ENCODE results near the gene RAB7B. TPM values are rescaled to one million over a fixed set of nuclear protein-coding genes. Genes with fewer than 3 reads are reported as not detected.

RAB7B gene
- total and polyA plus RNA-seq, 9 of the 15 experiments (the other 6 are each of a cell fraction or from before 2014, with no cell fraction given) = 0.03 to 0.29 (median 0.07) TPM; not detected in 4

DNA sequence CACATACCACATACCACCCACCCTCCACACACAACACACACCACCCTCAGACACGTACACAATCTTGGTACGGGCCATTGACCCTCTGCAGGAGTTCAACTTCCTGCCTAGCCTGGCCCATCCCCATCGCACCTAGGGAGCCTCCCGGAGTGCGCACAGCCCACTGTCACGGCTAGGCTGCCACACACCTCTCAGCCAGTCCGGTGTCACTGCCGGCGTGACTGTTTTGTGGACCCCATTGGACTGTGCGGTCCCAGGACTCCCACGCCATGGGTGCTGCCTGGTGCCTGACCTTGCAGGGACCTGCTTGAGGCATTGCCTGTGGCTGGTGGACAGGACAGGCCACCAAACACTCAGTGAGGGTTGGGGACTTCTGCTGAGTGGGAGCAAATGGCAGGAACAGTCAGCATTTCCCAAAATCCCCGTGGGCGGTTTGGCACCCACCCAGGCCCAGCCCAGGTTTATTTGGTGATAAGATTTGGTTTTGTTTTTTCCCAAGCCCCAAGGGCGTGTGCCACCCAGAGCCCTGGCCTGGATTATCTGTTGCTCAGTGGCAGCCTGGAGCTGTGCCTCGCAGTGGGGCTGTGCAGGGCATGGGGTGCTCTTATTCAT, 27.7 kb downstream of the RAB7B start:
- H3K27me3 ChIP-seq (ENCODE audit: control insufficient read depth in 2 of 2, insufficient read depth in 2 of 2, low read length in 2 of 2) = peaks cover 18 to 41% of the 10 kb centered on the region in 2 experiments
- H3K79me2 ChIP-seq (ENCODE audit: control insufficient read depth, insufficient read depth, low read length) = no peaks in the 10 kb centered on the region
- TF ChIP-seq ZNF311 (CRISPR knock-in tag; IDR thresholded peaks at IDR 0.05) = no peak
- TF ChIP-seq SIN3B (IDR thresholded peaks at IDR 0.05; ENCODE audit: low read depth) = no peak
- TF ChIP-seq FOXP1 (CRISPR knock-in tag; IDR thresholded peaks at IDR 0.05) = no peak
- TF ChIP-seq ZNF239 (CRISPR knock-in tag; IDR thresholded peaks at IDR 0.05) = no peak
- no peak for TF ChIP-seq MBD1 (CRISPR knock-in tag; IDR thresholded peaks at IDR 0.05)
- no peak for TF ChIP-seq ZBTB9 (CRISPR knock-in tag; IDR thresholded peaks at IDR 0.05)
- TF ChIP-seq KDM5B (IDR thresholded peaks at IDR 0.05; ENCODE audit: insufficient replicate concordance, low read depth, low read length) = no peak
- no peak overlapping the region for H3K9ac ChIP-seq (ENCODE audit: insufficient read depth in 1 of 2, low read depth in 2 of 2, low read length in 2 of 2)
- peaks cover 13% of the 10 kb centered on the region; the same call in 1 of the 2 replicates for H4K20me1 ChIP-seq (replicated peaks; ENCODE audit: control insufficient read depth, insufficient read depth, low read length)
- CTCF ChIA-PET (ENCODE audit: low intra/inter-chr PET ratio) = interaction anchor here (0.7 to 5.9 kb wide), 3 partner anchors 56 to 318 kb away, joined by 3 to 114 read pairs (median 6); no protein-coding TSS in a partner anchor
- no peaks in the 10 kb centered on the region for H3K9me1 ChIP-seq (ENCODE audit: control insufficient read depth, insufficient read depth, low read length)
- intact Hi-C loops (cut with micrococcal nuclease) = loop anchor here (5.0 kb wide), 1 partner anchor 383 kb away; no protein-coding TSS in a partner anchor
- no peak overlapping the region for H3K4me2 ChIP-seq (ENCODE audit: insufficient read depth, low read length)
- peaks cover 0 to 4% of the 10 kb centered on the region in 2 experiments; a peak in 1 of 5 replicates for H3K4me1 ChIP-seq (replicated peaks in 1 of 2; ENCODE audit: control insufficient read depth in 2 of 2, insufficient read depth in 2 of 2, low read length in 2 of 2)
- ATAC-seq (no peak), FAIRE-seq (no peak), DNase-seq (ENCODE audit: extremely low read depth in 1 of 4, low spot score in 3 of 4) (no peak)
- WGBS (ENCODE audit: insufficient coverage, low coverage, missing lambda C conversion rate) = 5% methylated on average over 15 of the region's 15 CpGs
- H2AFZ ChIP-seq (ENCODE audit: low read depth, low read length) = no peak overlapping the region
- no peak overlapping the region for H3K27ac ChIP-seq (ENCODE audit: extremely low read depth, low read depth, low read length)
- in situ Hi-C loops (cut with MboI) = no loop called here
- H3K36me3 ChIP-seq (ENCODE audit: control insufficient read depth, insufficient read depth, low read length) = no peaks in the 10 kb centered on the region
- no peaks in the 10 kb centered on the region; the same call in 1 of the 2 replicates for H3K9me3 ChIP-seq (replicated peaks; ENCODE audit: control insufficient read depth, insufficient read depth, low read depth, low read length)
- POLR2A ChIA-PET = no interaction called here
- H3K4me3 ChIP-seq = no peak overlapping the region
- BruUV-seq (replicated peaks) = no TSS peak
